ENCODE measurements around the gene FNDC3B.

DNA sequence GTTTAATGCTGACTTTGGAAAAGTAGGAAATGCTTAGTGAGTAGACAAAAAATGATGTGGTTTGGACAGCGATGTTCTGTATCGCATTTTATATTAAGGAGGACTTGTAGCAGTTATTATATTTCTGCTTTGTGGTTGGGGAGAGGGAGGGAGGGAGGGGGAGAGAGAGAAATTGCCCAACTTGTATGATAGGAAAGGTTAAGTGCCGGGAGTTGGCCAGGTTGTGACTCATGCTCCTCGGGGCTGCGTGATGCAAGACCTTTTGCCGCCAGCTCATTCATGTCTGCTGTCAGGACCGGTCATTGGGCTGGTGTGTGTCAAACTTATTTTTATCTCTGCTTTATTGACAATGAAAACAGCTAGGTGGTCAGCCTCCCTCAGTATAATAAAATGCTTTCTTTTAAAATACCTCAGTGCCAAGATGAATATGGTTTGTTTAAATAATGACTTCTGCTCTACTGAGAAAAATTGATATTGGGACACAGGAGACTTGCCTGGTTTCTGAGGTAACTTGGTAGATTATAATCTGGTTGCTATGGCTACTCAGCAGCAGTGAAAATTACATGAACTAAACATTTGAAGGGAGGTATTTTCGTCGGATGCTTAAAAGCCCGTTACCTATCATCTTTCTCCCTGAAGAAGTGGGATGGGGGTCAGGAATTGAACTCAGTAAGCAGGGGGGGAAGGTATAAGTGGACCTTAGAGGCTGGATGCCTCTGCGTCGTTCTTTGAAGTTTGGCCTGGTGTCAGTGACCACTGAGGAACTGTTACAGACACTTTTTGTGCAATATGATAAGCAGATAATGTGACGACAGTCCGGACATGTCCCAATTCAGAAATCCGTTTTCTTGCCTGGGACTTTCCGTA, 90.7 kb downstream of the FNDC3B start:
- TF ChIP-seq GATA2 (IDR thresholded peaks at IDR 0.05; ENCODE audit: low read depth, low read length) = peak; percentile 73; the same call in 1 of the 2 replicates
- peak; percentile 76 for TF ChIP-seq GATA3 (IDR thresholded peaks at IDR 0.05; ENCODE audit: low read depth, low read length)
